HG03039 (cell line): Measurements from ENCODE around the gene AKT1S1.

Experiments
- ATAC-seq: cut with Tn5 transposase; IDR thresholded peaks from one replicate; pipeline ENCODE4 v1.9.1; 2021; ENCODE audit warnings: mild to moderate bottlenecking, moderate library complexity; ENCODE audit not compliant: unreplicated experiment

The AKT1S1 gene

DNA sequence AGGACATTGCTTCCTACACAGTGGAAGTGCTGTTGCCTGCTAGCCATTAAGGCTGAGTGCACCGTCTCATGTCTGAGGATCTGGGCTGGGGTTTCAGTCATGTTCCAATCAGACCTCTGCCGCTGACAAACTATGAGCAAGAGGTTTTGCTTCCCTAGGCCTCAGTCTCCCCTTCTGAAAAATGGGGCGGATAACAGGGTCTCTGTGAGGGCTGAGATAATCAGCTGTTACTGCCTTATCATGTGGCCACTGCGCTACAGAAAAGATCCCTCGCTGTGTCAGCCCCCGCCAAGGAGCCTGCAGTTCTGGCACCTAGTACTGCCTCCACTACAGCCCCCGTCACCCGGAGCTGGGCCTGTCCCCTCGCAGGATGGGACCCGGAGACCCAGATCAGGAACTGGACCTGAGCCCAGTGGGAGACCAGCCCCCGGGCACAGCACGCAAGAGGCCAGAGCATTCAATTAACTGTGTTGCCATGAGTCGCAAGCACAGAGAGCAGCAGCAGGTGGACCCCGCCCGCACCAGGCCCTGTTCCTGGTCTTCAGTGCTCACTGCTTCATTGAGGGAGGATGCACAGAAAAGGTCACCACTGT lies 6.8 kb downstream of the AKT1S1 start:
- ATAC-seq: no peak

DNA sequence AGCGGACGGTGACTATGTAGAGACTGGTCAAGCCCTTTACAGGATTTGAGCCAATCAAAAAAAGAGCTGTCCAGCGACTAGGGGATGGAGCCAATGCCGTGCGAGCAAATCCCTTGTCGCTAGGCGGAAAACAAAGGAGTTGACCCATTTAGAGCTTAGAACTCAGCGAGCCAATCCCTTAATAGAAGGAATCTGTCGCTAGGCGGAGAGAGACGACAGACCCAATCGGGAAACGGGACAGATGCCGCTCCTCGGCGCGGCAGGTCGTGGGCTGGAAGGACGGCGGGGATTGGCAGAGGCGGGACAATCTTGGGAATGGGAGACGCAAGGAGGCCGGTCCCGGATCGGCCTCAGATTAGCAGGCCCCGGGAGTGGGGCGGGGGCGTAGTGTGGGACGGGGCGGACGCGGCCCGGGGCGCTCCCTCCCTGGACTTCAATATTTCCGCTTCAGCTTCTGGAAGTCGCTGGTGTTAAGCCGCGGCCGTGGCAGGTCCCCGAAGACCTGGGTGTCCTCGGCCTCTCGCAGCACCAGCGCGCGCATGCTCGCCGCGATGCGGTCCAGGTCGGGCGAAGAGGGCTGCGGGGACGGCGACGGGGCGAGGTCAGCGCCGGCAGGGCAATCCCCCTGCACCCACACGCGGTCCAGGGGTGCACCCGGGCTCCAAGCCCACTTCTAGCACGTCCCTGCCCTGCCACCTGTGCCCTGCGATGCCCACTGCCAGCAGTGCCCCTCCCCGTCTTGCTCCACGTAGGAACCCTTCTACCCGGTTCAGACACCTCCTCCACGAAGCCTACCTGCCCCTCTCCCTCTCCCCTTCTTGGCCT lies 7.5 kb downstream of the AKT1S1 start:
- ATAC-seq: peak; percentile 55

DNA sequence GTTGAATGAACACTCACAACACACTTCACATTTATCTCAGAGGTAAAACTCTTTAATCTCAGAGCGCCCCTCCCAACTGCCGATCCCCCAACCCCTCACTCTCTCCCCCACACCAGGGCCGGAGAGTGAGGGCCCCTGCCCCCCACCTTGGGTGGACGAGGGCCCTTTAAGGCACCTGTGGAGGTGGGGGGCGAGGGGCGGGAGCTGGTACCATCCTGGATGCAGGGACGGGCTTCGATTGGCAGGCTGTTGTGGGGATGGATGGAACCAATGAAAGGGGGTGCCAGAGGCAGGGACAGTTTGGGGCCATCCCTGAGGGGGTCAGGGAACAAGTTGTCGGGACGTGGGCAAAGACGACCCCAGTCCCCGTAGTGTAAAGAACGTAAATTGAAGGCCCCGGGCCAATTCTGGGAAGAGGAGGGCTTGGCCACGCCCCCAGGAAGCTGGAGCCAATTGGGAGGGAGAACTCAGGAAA lies 8.1 kb downstream of the AKT1S1 start:
- ATAC-seq: peak; percentile 1

DNA sequence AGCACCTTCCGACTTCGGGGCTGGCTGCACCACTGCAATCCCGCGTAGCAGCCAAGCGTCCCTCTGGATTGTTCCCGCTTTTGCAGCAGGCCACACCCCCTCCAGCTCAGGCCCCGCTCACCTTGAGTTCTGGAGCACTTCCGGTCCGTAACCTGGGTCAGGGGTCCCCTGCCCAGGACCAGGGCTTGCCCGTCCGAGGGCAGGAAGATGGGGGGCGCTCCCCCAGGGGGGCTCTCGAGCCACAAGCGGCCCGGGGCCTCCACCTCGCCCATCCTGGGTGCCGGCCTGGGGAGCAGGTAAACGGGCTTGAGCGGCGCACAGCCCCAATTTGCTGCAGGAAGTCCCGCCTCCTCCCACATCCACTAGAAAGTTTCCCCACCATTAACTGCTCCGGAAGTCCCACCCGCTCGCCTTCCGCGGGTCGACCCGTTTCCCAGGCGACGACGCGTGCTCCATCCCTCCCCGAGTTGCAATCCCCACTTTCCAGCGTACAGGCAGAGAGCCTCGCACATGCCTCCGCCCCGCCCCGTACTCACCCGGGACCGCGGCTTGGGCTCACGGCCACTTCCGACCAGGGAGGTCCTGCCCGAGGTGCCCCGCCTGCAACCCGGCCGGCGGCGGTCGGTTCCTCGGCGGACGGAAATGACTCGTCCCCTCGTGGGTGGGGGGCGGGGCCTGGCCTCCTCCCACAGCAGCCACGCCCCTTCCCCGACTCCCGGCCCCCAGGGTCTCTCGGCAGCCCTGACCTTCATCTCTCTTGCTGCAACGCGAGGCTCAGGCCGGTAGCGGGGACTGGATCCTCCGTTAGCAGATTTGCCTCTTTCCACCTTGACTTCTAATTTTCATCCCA lies 10.0 kb downstream of the AKT1S1 start, which contains the start of gene PNKP:
Gene PNKP, minus strand, starts transcription at position 644 of the 850 bp plus-strand sequence. Its CDS starts 372 bp downstream, at position 272.
- peak; percentile 35 for ATAC-seq

DNA sequence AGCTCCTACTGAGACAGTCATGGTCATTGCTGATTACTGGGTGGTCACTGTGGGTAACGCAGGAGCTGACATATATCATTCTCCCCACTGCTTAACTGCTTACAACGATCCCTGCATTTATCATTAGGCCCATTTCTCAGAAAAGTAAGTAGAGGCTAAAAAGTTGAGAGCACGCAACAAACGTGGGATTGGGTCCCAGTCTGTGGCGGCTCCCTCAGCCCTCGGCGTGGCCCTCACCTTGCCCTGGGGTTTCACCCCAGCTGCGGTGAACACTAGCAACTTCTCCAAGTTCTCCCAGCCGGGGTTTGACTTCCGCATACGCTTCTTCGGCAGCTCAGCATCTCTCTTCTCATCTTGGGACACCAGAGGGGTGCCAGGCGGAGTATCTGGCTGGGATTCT lies 12.3 kb downstream of the AKT1S1 start:
- ATAC-seq: no peak

DNA sequence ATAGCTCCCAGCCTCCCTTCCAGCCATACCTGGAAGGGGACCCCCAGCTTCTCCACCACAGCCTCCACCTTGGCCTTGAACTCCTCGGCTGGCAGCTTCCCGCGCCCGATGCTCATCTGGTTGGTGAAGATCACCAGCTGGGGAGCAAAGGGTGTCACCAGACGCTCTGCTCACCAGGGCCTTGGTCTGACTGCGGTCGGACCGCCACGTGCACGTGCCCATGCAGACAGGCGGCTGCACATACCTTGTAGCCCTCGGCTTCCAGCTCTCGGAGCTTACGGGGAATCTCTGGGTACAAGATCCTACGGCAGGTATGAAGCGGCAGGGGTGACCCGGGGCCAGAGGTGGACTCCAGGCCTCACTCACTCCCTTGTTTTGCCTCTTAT lies 13.2 kb downstream of the AKT1S1 start:
- ATAC-seq: no peak

DNA sequence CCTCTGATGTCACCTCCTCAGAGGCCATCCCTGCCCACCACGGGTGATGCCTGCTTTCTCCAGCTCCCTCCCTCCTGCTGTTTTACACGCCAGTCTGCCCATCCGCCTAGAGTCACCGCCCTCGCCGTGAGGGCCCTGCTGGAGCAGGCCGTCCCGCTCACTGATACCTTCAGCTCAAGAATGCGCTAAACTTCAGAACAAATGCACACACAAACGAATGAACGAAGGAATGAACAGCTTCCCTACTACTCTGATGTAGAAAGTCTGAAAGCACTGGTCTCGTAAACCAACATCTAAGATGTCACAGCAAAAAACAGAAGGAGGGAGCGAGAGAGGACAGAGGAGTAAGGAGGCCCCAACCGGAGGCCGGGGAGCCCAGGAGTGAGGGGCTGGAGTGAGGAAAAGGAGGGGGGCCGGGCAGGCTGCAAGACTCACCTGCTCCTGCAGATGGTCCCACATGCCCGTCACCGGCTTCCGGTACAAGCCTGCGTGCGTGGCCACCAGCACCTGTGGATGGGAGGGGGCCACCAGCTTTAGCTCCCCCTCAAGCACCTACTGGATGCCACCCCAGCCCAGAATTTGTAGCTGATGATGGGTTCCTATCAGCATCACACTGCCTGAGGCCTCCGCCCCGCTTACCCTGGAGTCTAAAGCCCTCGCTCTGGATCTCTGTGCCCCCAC lies 13.8 kb downstream of the AKT1S1 start:
- ATAC-seq: no peak

DNA sequence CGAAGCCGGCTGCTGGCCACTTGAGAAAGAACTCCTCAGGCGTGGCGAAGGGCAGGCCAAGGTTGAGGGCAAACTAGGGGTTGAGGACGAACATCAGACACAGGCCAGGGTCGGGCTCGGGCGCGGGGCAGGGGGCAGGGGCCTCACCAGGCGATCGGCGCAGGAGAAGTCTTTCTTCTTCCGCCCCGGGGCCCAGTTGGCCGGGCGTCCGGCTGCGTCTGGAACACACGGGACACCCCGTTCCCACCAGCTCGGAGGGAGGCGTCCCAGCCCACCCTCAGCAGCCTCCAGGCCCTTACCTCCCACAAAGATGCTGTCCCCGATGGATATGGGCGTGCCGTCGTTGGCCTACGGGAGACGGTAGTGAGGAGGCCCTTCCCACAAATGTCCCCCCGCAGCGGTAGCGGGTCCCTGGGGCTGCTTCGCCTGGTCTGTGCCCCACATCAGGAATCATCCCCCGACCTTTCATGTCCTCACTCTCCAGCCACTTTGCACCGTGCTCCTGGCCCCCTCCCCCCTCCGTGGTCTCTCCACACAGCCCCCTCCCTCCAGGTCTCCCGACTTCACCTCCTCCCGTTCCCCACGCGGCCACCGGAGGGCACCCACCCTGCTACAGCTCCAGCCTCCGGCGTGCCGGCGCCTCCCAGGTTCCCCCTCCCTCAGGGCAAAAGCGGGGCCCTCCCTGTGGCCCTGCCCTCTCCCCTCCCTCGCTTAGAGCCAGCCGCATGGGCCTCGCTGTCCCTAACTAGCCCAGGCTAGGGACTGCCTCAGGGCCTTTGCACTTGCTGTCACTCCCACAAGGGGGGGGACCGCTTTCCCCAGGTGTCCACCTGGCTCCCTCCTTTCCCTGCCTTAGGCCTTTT lies 14.5 kb downstream of the AKT1S1 start:
- ATAC-seq: no peak

DNA sequence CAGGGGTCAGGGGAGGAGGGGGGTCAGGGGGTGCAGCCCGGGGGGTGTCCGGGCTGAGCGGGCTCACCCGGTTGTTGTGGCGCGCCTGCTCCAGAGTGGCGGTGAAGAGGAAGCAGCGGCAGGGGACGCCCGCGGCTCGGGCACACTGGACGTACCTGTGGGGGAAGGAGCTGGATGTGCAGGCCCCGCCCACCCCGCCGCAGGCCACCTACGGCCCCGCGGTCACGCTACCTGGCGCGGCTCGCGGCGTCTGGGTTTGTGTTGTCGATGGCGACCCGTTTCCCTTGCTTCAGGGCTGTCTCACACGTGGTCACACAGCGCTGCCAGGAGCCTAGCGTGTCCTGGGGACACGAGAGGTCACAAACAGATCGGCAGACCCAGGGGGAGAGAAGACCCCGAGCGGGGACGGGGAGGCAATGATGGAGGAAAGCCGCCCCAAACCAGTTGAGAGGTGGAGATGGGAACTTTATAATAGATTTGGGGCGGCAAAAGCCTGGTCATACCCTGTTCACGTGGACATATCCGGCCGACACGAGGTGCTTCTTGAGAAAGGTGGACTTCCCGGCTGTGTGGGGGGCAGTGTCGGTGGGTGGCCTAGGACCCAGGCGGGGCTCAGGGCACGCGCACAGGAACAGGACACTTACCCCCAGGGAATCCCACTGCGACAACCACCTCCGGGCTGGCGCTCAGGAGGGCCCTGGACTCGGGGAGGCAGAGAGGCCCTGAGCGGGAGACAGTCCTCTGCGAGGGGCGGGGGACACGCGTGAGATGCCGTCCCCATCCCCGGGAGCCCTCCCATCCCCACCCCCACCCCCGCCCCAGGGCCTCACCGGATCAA lies 15.4 kb downstream of the AKT1S1 start:
- ATAC-seq: no peak

DNA sequence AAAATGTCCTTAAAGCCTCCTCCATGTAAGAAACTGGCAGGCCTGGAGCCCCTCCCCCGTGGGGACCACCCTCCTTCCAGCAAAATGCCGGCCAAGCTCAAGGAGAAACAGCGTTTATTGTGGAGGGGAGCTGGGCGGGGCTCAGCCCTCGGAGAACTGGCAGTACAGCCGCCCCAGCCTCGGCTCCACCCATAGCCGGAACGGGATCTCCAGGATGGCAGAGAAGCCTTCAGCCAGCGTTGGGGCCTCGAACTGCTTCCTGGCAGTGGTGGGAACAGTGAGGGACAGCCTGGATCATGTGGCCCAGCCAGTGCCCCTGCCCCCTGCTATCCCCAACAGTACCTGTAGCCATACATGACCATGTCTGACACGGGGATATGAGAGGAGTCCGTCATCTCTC lies 16.0 kb downstream of the AKT1S1 start:
- ATAC-seq: no peak

DNA sequence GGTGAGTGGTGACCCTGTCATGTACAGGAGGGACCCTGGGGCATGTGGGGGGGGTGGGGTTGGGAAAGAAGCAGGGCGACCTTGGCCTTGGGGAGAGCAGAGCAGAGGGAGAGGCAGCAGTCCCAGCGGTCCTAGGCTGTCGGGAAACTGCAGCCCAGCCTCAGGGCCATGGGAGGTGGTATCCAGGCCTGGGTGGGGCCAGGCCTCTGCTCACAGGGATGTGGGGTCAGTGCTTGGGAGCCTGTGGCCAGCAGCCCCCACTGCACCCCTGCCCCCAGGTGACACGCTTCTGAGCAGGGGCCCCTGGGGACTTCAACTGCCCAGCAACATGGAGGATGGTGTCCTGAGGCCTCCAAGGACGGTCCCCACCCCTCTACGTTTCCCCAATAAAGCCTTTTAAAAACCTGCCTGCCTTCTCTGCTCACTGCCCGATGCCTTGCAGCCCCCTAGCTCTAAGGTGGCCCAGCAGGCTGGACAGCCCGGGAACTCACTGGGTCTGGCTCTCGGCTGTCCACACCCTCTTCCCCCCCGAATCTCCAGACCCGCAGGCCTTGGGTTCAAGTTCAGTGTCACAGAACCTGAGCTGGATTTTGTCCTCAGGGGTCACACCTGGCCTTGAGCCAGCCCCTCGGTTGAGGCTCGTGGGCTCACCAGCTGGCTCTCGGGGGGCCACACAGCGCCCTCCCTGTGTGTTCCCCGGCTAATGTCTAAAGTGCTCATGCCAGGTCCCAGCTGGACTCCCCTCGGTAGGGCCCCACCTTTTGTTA lies 16.6 kb downstream of the AKT1S1 start:
- ATAC-seq: no peak

DNA sequence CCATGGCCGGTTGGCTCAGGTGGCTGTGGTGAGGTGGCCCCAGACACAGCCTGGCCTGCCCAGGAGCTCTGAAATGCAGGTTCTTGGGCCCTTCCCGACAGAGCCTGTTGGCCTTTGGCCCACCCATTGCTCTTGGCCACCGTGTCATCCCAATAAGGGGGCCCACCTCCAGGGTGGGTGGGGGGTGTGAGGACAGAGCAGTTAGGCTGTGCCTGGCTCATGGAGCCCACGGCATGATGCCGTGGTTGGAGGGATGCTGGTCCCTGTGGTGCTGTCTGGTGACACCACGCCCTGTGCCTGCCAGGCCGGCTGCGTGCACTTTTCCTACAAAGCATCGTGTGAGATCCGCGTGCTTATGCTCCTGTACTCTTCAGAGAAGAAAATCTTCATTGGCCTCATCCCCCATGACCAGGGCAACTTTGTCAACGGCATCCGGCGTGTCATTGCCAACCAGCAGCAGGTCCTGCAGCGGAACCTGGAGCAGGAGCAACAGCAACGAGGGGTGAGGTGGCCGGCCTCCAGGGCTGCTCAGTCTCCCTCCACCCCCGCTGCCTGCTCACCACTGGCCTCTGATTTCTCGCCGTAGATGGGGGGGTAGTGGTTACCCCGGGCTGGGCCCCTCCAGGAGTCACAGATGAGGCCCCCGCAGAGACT lies 17.3 kb downstream of the AKT1S1 start:
- no peak for ATAC-seq

DNA sequence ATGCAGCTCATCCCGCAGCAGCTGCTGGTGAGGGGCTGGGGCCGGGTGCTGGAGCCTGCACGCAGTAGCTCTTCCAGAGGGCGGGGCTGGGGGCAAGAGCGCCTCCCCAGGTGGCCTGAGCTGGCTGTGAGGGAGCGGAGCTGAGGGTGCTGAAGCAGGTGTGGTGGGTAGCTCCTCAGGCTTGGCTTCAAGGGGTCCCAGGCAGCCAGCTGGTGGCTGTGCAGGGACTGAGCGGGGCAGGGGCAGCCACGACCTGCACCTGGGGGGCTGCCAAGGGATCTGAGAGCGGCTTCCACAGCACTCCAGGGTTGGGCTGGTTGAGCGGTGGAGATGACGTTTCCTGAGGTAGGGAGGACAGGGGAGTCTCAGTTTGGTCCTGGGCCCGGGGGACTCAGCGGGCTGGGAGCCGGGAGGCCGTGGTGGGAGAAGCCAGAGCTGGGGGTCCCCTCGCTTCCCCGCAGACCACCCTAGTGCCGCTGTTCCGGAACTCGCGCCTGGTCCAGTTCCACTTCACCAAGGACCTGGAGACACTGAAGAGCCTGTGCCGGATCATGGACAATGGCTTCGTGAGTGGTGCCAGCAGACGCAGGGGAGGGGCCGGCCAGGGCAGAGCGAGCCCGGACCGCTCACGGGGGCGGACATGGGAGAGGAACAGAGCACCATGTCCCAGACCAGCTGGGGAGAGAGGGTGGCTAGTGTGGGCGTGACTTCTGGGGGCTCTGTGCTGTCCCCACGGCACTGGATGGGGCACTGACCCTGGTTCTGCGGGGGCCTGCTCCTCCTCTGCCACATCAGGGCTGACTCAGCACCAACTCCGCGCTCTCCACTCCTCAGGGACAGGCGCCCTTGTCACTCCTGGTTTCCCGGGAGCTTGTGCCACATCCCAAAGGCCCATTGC lies 18.8 kb downstream of the AKT1S1 start:
- no peak for ATAC-seq

DNA sequence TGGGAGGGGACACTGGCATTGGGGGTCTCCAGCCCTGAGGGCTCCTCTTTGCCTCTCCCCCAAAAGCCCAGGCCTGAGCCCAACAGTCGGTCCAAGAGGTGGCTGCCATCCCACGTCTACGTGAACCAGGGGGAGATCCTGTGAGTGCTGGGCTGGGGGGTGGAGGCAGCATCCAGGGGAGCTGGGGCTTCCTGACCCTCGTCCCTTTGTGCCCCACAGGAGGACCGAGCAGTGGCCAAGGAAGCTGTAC lies 19.4 kb downstream of the AKT1S1 start:
- ATAC-seq: no peak

DNA sequence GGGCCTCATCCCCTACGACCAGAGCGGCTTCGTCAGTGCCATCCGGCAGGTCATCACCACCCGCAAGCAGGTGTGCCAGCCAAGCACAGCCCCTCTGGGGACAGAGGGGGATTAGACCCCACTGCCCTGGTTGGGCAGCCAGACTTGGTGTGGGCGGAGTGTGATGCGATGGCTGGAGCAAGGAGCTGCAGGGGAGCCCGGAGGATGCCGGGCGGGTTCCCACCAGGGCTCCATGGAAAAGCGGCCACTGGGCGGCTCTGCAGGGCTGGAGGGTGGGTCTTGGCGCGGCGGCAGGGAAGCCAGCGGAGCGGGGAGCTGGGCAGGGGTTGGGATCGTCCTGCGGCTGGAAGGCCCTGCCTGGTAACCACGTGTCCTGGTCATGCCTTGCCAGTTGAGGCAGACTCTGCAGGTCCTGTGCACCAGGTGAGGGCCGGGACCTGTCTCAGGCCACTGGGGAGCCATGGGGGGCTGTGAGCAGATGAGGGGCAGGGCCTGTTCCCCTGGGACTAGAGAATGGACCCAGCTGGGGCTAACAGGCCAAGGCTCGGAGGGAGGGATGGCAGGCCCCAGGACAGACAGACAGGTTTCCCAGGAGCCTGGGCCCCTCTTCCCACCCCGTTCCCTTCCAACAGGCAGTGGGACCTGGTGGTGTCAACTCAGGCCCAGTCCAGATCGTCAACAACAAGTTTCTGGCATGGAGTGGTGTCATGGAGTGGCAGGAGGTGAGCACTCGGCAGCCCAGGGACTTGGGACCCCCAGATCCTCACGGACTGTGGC lies 19.9 kb downstream of the AKT1S1 start:
- ATAC-seq: no peak

DNA sequence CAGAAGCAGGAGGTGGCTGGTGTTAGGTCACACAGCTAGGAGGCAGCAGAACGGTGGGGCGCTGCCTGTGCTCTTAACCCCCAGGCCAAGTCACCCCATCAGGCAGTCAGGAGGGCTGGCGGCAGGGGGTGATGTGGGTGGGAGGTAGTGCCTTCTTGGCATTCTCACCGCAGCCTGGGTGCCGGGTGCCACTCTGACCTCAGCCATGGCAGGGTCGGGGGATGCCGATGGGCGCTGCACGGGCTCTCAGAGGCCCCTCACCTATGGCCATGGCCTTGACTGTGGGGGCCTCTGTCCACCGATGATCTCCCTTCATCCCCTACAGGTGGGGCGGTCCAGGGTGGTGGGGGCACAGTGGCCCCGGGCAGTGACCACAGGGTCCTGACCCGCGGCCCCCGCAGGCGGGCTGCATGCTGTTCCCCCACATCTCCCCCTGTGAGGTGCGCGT lies 20.6 kb downstream of the AKT1S1 start:
- no peak for ATAC-seq
